Mucosa of rectum (tissue), 2 donors: ENCODE measurements around the gene LDHAL6B.
A peak's percentile ranks its signal among the peaks of the same experiment; 100 is the strongest.

Experiments used
- H3K27ac ChIP-seq, 2 donors: one replicate each; pipeline ENCODE4 v1.7.0; 2013; ENCODE audit warnings: inconsistent platforms in 2 of 2, low read depth in 2 of 2, low read length in 2 of 2
- H3K27me3 ChIP-seq, 2 donors: one replicate each; pipeline ENCODE4 v1.7.0; 2013; ENCODE audit warnings: low read length in 2 of 2; ENCODE audit not compliant: control insufficient read depth in 2 of 2, insufficient read depth in 2 of 2
- H3K36me3 ChIP-seq, 2 donors: one replicate each; pipeline ENCODE4 v1.7.0; 2013; ENCODE audit warnings: low read length in 2 of 2; ENCODE audit not compliant: control insufficient read depth in 2 of 2, insufficient read depth in 2 of 2
- H3K4me1 ChIP-seq, 2 donors: one replicate each; pipeline ENCODE4 v1.7.0; 2013; ENCODE audit warnings: low read length in 2 of 2, mild to moderate bottlenecking in 1 of 2; ENCODE audit not compliant: control insufficient read depth in 2 of 2, insufficient read depth in 2 of 2
- H3K4me3 ChIP-seq, 2 donors: one replicate each; pipeline ENCODE4 v1.7.0; 2013; ENCODE audit warnings: low read length in 2 of 2
- H3K9ac ChIP-seq, 2 donors: one replicate each; pipeline ENCODE4 v1.7.0; 2013; ENCODE audit warnings: low read length in 2 of 2, low read depth in 1 of 2, mild to moderate bottlenecking in 1 of 2
- H3K9me3 ChIP-seq, 2 donors: one replicate each; pipeline ENCODE4 v1.7.0; 2013; ENCODE audit warnings: low read length in 2 of 2; ENCODE audit not compliant: control insufficient read depth in 2 of 2
- donor health status: healthy.
- donor health status: Normal muscosa, but diverticular disease.

LDHAL6B gene

GRCh38 chr15:59210186-59210585 lies 3.5 kb downstream of the LDHAL6B start:
- no peak overlapping the region for H3K9ac ChIP-seq
- H3K27me3 ChIP-seq, result no peaks in the 10 kb centered on the region
- H3K27ac ChIP-seq, result no peak overlapping the region
- no peaks in the 10 kb centered on the region for H3K9me3 ChIP-seq
- no peak overlapping the region for H3K4me3 ChIP-seq
- peaks cover 56 to 60% of the 10 kb centered on the region in 2 donors for H3K36me3 ChIP-seq
- H3K4me1 ChIP-seq, result no peaks in the 10 kb centered on the region

GRCh38 chr15:59216911-59217310 lies 10.3 kb downstream of the LDHAL6B start:
- no peak overlapping the region for H3K27ac ChIP-seq
- peaks cover 47 to 56% of the 10 kb centered on the region in 2 donors for H3K36me3 ChIP-seq
- no peaks in the 10 kb centered on the region for H3K9me3 ChIP-seq
- no peak overlapping the region for H3K4me3 ChIP-seq
- H3K4me1 ChIP-seq, result no peaks in the 10 kb centered on the region
- H3K27me3 ChIP-seq, result no peaks in the 10 kb centered on the region
- no peak overlapping the region for H3K9ac ChIP-seq

- Histone ChIP-seq H3K36me3 (peaks cover 50 to 61% of the 10 kb centered on the region in 2 donors), H3K27me3 (no peaks in the 10 kb centered on the region), H3K4me3 (no peak overlapping the region), H3K4me1 (no peaks in the 10 kb centered on the region), H3K27ac (no peak overlapping the region), H3K9me3 (no peaks in the 10 kb centered on the region), H3K9ac (no peak overlapping the region)
Observed at GRCh38 chr15:59217876-59218498, 11.3 kb downstream of the LDHAL6B start.

- no peak overlapping the region for H3K27ac ChIP-seq
- H3K9me3 ChIP-seq, result no peaks in the 10 kb centered on the region
- no peaks in the 10 kb centered on the region for H3K4me1 ChIP-seq
- no peak overlapping the region for H3K4me3 ChIP-seq
- no peaks in the 10 kb centered on the region for H3K27me3 ChIP-seq
- peaks cover 51 to 66% of the 10 kb centered on the region in 2 donors for H3K36me3 ChIP-seq
- no peak overlapping the region for H3K9ac ChIP-seq
Observed at GRCh38 chr15:59218710-59219109, 12.1 kb downstream of the LDHAL6B start.

- no peaks in the 10 kb centered on the region for H3K27me3 ChIP-seq
- peaks cover 38 to 60% of the 10 kb centered on the region in 2 donors for H3K36me3 ChIP-seq
- peak overlapping the region in 1 of 2 donors; percentile 6 for H3K27ac ChIP-seq
- H3K4me3 ChIP-seq, result no peak overlapping the region
- H3K4me1 ChIP-seq, result no peaks in the 10 kb centered on the region
- H3K9me3 ChIP-seq, result no peaks in the 10 kb centered on the region
- H3K9ac ChIP-seq, result no peak overlapping the region
Observed at GRCh38 chr15:59221511-59222505, 15.2 kb downstream of the LDHAL6B start.

- no peaks in the 10 kb centered on the region for H3K4me1 ChIP-seq
- peaks cover 42 to 55% of the 10 kb centered on the region in 2 donors for H3K36me3 ChIP-seq
Observed at GRCh38 chr15:59222906-59223550, 16.4 kb downstream of the LDHAL6B start.

GRCh38 chr15:59223736-59224135 lies 17.1 kb downstream of the LDHAL6B start:
- no peak overlapping the region for H3K4me3 ChIP-seq
- no peak overlapping the region for H3K27ac ChIP-seq
- peaks cover 39 to 53% of the 10 kb centered on the region in 2 donors for H3K36me3 ChIP-seq
- no peaks in the 10 kb centered on the region for H3K27me3 ChIP-seq
- H3K9me3 ChIP-seq, result no peaks in the 10 kb centered on the region
- H3K4me1 ChIP-seq, result no peaks in the 10 kb centered on the region
- no peak overlapping the region for H3K9ac ChIP-seq

More at GRCh38 chr15:59222906-59223550, 16.4 kb downstream of the LDHAL6B start:
- H3K4me3 ChIP-seq, result no peak overlapping the region
- no peak overlapping the region for H3K9ac ChIP-seq
- no peaks in the 10 kb centered on the region for H3K9me3 ChIP-seq
- no peak overlapping the region for H3K27ac ChIP-seq
- no peaks in the 10 kb centered on the region for H3K27me3 ChIP-seq

- Histone ChIP-seq H3K9me3 (no peaks in the 10 kb centered on the region), H3K36me3 (peaks cover 39 to 48% of the 10 kb centered on the region in 2 donors), H3K4me3 (no peak overlapping the region), H3K27ac (no peak overlapping the region), H3K9ac (no peak overlapping the region), H3K4me1 (no peaks in the 10 kb centered on the region), H3K27me3 (no peaks in the 10 kb centered on the region)
Observed at GRCh38 chr15:59224474-59224873, 17.8 kb downstream of the LDHAL6B start.

GRCh38 chr15:59227021-59227420 lies 20.4 kb downstream of the LDHAL6B start:
- no peak overlapping the region for H3K4me3 ChIP-seq
- no peak overlapping the region for H3K9ac ChIP-seq
- H3K9me3 ChIP-seq, result no peaks in the 10 kb centered on the region
- no peak overlapping the region for H3K27ac ChIP-seq
- no peaks in the 10 kb centered on the region for H3K4me1 ChIP-seq
- H3K27me3 ChIP-seq, result no peaks in the 10 kb centered on the region
- peaks cover 34 to 48% of the 10 kb centered on the region in 2 donors for H3K36me3 ChIP-seq

- Histone ChIP-seq H3K4me1 (no peaks in the 10 kb centered on the region), H3K36me3 (peaks cover 23 to 30% of the 10 kb centered on the region in 2 donors), H3K9ac (no peak overlapping the region), H3K27me3 (no peaks in the 10 kb centered on the region), H3K9me3 (no peaks in the 10 kb centered on the region), H3K4me3 (no peak overlapping the region), H3K27ac (no peak overlapping the region)
Observed at GRCh38 chr15:59229015-59229414, 22.4 kb downstream of the LDHAL6B start.
